H1 (cell line): Measurements from ENCODE around the gene IL10RA. TPM values are rescaled to one million over a fixed set of nuclear protein-coding genes. Genes with fewer than 3 reads are reported as not detected.

Experiments used
- CTCF ChIA-PET: fragments of 300-600 bp; sonication (Branson Sonifier 250); formaldehyde crosslinking; loops from one replicate; lab custom pipeline; 2021; ENCODE audit not compliant: partially characterized antibody; lab: Charles Lee
- POLR2A ChIA-PET: fragments of 300-600 bp; sonication (Branson Sonifier 250); formaldehyde crosslinking; loops from one replicate; lab custom pipeline; 2021; ENCODE audit warnings: inconsistent platforms; ENCODE audit not compliant: partially characterized antibody; lab: Charles Lee
- DNase-seq, 2 experiments: peaks; one replicate each; pipeline versions ENCODE4 v3.0.0 to v3.0.0-alpha.2; 2010 to 2022; ENCODE audit warnings: low spot score in 2 of 2, low read depth in 1 of 2, mixed read lengths in 1 of 2
- FAIRE-seq: peaks from 2 replicates; lab custom pipeline; 2011; peaks lifted over from hg19 to GRCh38; lab: Jason Lieb, UNC
- H2AFZ ChIP-seq: 2 replicates; pipeline ENCODE4 v1.8.1; 2012; ENCODE audit warnings: low read length, inconsistent platforms
- H2AK5ac ChIP-seq: 2 replicates; pipeline ENCODE4 v1.6.1; 2013; ENCODE audit warnings: low read depth, low read length
- H2BK120ac ChIP-seq: replicated peaks from 2 replicates; pipeline ENCODE3; 2013; ENCODE audit warnings: low read depth, low read length, inconsistent platforms
- H2BK12ac ChIP-seq: 2 replicates; pipeline ENCODE4 v1.6.1; 2013; ENCODE audit warnings: low read depth, low read length
- H2BK15ac ChIP-seq: 2 replicates; pipeline ENCODE4 v1.6.1; 2013; ENCODE audit warnings: low read length
- H2BK20ac ChIP-seq: 2 replicates; pipeline ENCODE4 v1.6.1; 2013; ENCODE audit warnings: low read length
- H2BK5ac ChIP-seq: 2 replicates; pipeline ENCODE4 v1.6.1; 2013; ENCODE audit warnings: low read depth, low read length
- H3K14ac ChIP-seq: 2 replicates; pipeline ENCODE4 v1.6.1; 2013; ENCODE audit warnings: inconsistent platforms; ENCODE audit not compliant: insufficient read length
- H3K18ac ChIP-seq: 2 replicates; pipeline ENCODE4 v1.6.1; 2013; ENCODE audit warnings: low read length; ENCODE audit errors: extremely low read depth
- H3K23ac ChIP-seq: 2 replicates; pipeline ENCODE4 v1.6.1; 2013; ENCODE audit warnings: inconsistent platforms; ENCODE audit not compliant: insufficient read length
- H3K23me2 ChIP-seq: 2 replicates; pipeline ENCODE4 v1.6.1; 2013; ENCODE audit warnings: low read depth, low read length
- H3K27ac ChIP-seq: 2 replicates; pipeline ENCODE4 v1.6.1; 2011; ENCODE audit warnings: low read depth, low read length, inconsistent platforms
- H3K27me3 ChIP-seq, 4 experiments: replicated peaks in 1 of 4; 1 replicate in 1 of 4; 2 replicates in 3 of 4; pipeline versions ENCODE4 v1.6.1 to v1.8.1; 2011 to 2013; ENCODE audit warnings: low read length in 3 of 4, mild to moderate bottlenecking in 3 of 4, inconsistent platforms in 2 of 4, mixed read lengths in 2 of 4, moderate library complexity in 1 of 4; ENCODE audit not compliant: control insufficient read depth in 3 of 4, insufficient read depth in 3 of 4; ENCODE audit errors: extremely low read depth in 1 of 4
- H3K36me3 ChIP-seq, 4 experiments: 2 replicates each; pipeline versions ENCODE4 v1.6.1 to v1.8.1; 2011 to 2013; ENCODE audit warnings: mild to moderate bottlenecking in 4 of 4, low read length in 3 of 4, moderate library complexity in 2 of 4, control low read depth in 1 of 4, inconsistent platforms in 1 of 4; ENCODE audit not compliant: insufficient read depth in 4 of 4, control insufficient read depth in 2 of 4
- H3K4ac ChIP-seq: replicated peaks from 2 replicates; pipeline ENCODE3; 2013; ENCODE audit warnings: low read length, low read depth, mixed read lengths, inconsistent platforms; ENCODE audit not compliant: insufficient read length
- H3K4me1 ChIP-seq, 4 experiments: replicated peaks in 1 of 4; 1 replicate in 1 of 4; 2 replicates in 3 of 4; pipeline versions ENCODE4 v1.6.1 to v1.8.1; 2011 to 2013; ENCODE audit warnings: low read length in 3 of 4, inconsistent platforms in 2 of 4, mixed read lengths in 1 of 4; ENCODE audit not compliant: insufficient read depth in 4 of 4, control insufficient read depth in 3 of 4
- H3K4me2 ChIP-seq, 2 experiments: 2 replicates each; pipeline versions ENCODE4 v1.6.1 to v1.8.1; 2011 to 2013; ENCODE audit warnings: low read depth in 2 of 2, low read length in 2 of 2, control low read depth in 1 of 2, inconsistent platforms in 1 of 2, mild to moderate bottlenecking in 1 of 2; ENCODE audit not compliant: insufficient read depth in 1 of 2
- H3K4me3 ChIP-seq, 4 experiments: fragments of 200-600, 300-600 bp in 1 of 4; sonication (generic), shearing (Covaris generic), sonication (Bioruptor Twin) in 1 of 4; 2 replicates each; pipeline versions ENCODE4 v1.5.1 to v1.8.1; 2011 to 2016; ENCODE audit warnings: low read length in 4 of 4, low read depth in 3 of 4, control low read depth in 2 of 4, inconsistent platforms in 2 of 4, mild to moderate bottlenecking in 2 of 4, mixed read lengths in 1 of 4, moderate library complexity in 1 of 4; ENCODE audit not compliant: insufficient read depth in 2 of 4; ENCODE audit errors: extremely low read depth in 1 of 4
- H3K56ac ChIP-seq: replicated peaks from 2 replicates; pipeline ENCODE3; 2013; ENCODE audit warnings: low read depth, mild to moderate bottlenecking, mixed read lengths, low read length, inconsistent platforms; ENCODE audit not compliant: insufficient read length
- H3K79me1 ChIP-seq: 2 replicates; pipeline ENCODE4 v1.6.1; 2013; ENCODE audit warnings: low read depth, low read length, control low read depth
- H3K79me2 ChIP-seq, 2 experiments: 2 replicates each; pipeline versions ENCODE4 v1.6.1 to v1.8.1; 2012 to 2013; ENCODE audit warnings: low read length in 2 of 2, mild to moderate bottlenecking in 2 of 2, inconsistent platforms in 1 of 2; ENCODE audit not compliant: insufficient read depth in 2 of 2, control insufficient read depth in 1 of 2
- H3K9ac ChIP-seq, 4 experiments: replicated peaks in 1 of 4; 1 replicate in 1 of 4; 2 replicates in 3 of 4; pipeline versions ENCODE4 v1.6.1 to v1.8.1; 2011 to 2013; ENCODE audit warnings: low read depth in 3 of 4, low read length in 3 of 4, control low read depth in 2 of 4, mild to moderate bottlenecking in 2 of 4, moderate library complexity in 2 of 4, inconsistent platforms in 1 of 4; ENCODE audit errors: extremely low read depth in 1 of 4
- H3K9me3 ChIP-seq, 2 experiments: 2 replicates each; pipeline versions ENCODE4 v1.6.1 to v1.8.1; 2012 to 2013; ENCODE audit warnings: mild to moderate bottlenecking in 2 of 2, moderate library complexity in 2 of 2, control low read depth in 1 of 2, inconsistent platforms in 1 of 2, low read depth in 1 of 2, low read length in 1 of 2, mixed read lengths in 1 of 2; ENCODE audit not compliant: insufficient read depth in 2 of 2
- H4K20me1 ChIP-seq, 2 experiments: replicated peaks in 1 of 2; 2 replicates each; pipeline versions ENCODE3 to v1.8.1; 2011 to 2013; ENCODE audit warnings: inconsistent platforms in 2 of 2, low read length in 2 of 2, mild to moderate bottlenecking in 1 of 2; ENCODE audit not compliant: insufficient read depth in 2 of 2, control insufficient read depth in 1 of 2
- H4K5ac ChIP-seq: 2 replicates; pipeline ENCODE4 v1.6.1; 2013; ENCODE audit warnings: low read length, low read depth, mixed read lengths, inconsistent platforms; ENCODE audit not compliant: insufficient read length
- H4K8ac ChIP-seq: 2 replicates; pipeline ENCODE4 v1.8.0; 2013; ENCODE audit warnings: mild to moderate bottlenecking, moderate library complexity, low read length, inconsistent platforms; ENCODE audit not compliant: insufficient read depth; ENCODE audit errors: extremely low read depth
- H4K91ac ChIP-seq: replicated peaks from 2 replicates; pipeline ENCODE3; 2013; ENCODE audit warnings: low read length, mixed read lengths, inconsistent platforms; ENCODE audit not compliant: insufficient read length
- BACH1 ChIP-seq: IDR thresholded peaks from 2 replicates; pipeline ENCODE4 v1.6.1; 2012; ENCODE audit warnings: low read length, improper control_type of control experiment
- JUN ChIP-seq: IDR thresholded peaks from 2 replicates; pipeline ENCODE4 v1.6.1; 2011; ENCODE audit warnings: low read depth, mild to moderate bottlenecking, improper control_type of control experiment, low read length
- KDM4A ChIP-seq: IDR thresholded peaks from one replicate; pipeline ENCODE4 v1.7.1; 2012; ENCODE audit warnings: low read depth, mild to moderate bottlenecking, moderate library complexity, low read length, inconsistent platforms; ENCODE audit not compliant: severe bottlenecking
- MAX ChIP-seq: IDR thresholded peaks from 2 replicates; pipeline ENCODE4 v1.6.1; 2012; ENCODE audit warnings: inconsistent platforms
- RBBP5 ChIP-seq: IDR thresholded peaks from 2 replicates; pipeline ENCODE4 v1.7.1; 2012; ENCODE audit warnings: low read depth, mild to moderate bottlenecking, inconsistent platforms, low read length, moderate library complexity, borderline replicate concordance
- RFX5 ChIP-seq: IDR thresholded peaks from 2 replicates; pipeline ENCODE4 v1.6.1; 2011; ENCODE audit warnings: low read depth, low read length, improper control_type of control experiment, borderline replicate concordance
- RNF2 ChIP-seq: fragments of 200-900, 300-1000 bp; sonication (generic); IDR thresholded peaks from 2 replicates; pipeline ENCODE4 v1.7.1; 2016; ENCODE audit warnings: borderline replicate concordance, low read depth, mild to moderate bottlenecking, antibody characterized with exemption, low read length; ENCODE audit not compliant: poor library complexity, severe bottlenecking; ENCODE audit errors: missing control alignments
- RXRA ChIP-seq: IDR thresholded peaks from 2 replicates; pipeline ENCODE4 v1.6.1; 2011; ENCODE audit warnings: low read depth, mild to moderate bottlenecking, low read length, moderate library complexity; ENCODE audit not compliant: insufficient read depth
- SIX5 ChIP-seq: IDR thresholded peaks from 2 replicates; pipeline ENCODE4 v1.6.1; 2011; ENCODE audit warnings: mild to moderate bottlenecking, low read depth, low read length
- SP2 ChIP-seq: IDR thresholded peaks from 2 replicates; pipeline ENCODE4 v1.6.1; 2012; ENCODE audit warnings: mild to moderate bottlenecking, low read length, inconsistent platforms
- YY1 ChIP-seq: IDR thresholded peaks from 2 replicates; pipeline ENCODE4 v1.6.1; 2011; ENCODE audit warnings: low read depth, mild to moderate bottlenecking, low read length
- WGBS, 2 experiments: shearing (Covaris generic) in 1 of 2; methylation state at CpG; one replicate each; pipeline versions ENCODE4 v1.1.6 to v1.1.7; 2013 to 2015; ENCODE audit warnings: low lambda C conversion rate in 2 of 2, mixed read lengths in 2 of 2, inconsistent platforms in 1 of 2, low coverage in 1 of 2, missing lambda C conversion rate in 1 of 2; ENCODE audit not compliant: insufficient replicate concordance in 2 of 2, insufficient coverage in 1 of 2, insufficient read length in 1 of 2; ENCODE audit errors: extremely low coverage in 1 of 2, missing lambda C conversion rate in 1 of 2; 5-methylcytosine and 5-hydroxymethylcytosine counted together
- polyA plus RNA-seq, 7 experiments: library from polyadenylated mRNA; depleted of rRNA in 3 of 7; stranded (reverse) in 5 of 7; unstranded in 2 of 7; fragments of >200 nt in 5 of 7; fragments of 200-250 nt in 2 of 7; gene quantifications; 1 replicate in 5 of 7; 2 replicates in 1 of 7; 4 replicates in 1 of 7; pipeline versions ENCODE4 v1.2.1 to v1.2.3, GENCODE V29; 2011 to 2013; ENCODE audit warnings: missing spikeins in 2 of 7, mixed read lengths in 2 of 7
- total RNA-seq: library from RNA; stranded (reverse); fragmentation: NEBNext Ultra II Directional; extraction: Animal tissue kit (Norgen Biotek cat#: 25700); gene quantifications from 2 replicates; pipeline ENCODE4 v1.2.1, GENCODE V29; 2021

The IL10RA gene
- total and polyA plus RNA-seq, 2 of the 8 experiments (the other 6 are each of a cell fraction or from before 2014, with no cell fraction given) = 0.05 to 0.11 TPM

GRCh38 chr11:118007040-118007439 is 20.8 kb downstream of the IL10RA start:
- WGBS, 2 experiments = 85% methylated on average over 5 of the region's 5 CpGs; no CpG with 5 or more reads in 1 of the 2 experiments
- DNase-seq (peak in 1 of 2 experiments; percentile 6), FAIRE-seq (no peak)
- no peaks in the 10 kb centered on the region for H3K79me1 ChIP-seq
- no peaks in the 10 kb centered on the region for H3K23me2 ChIP-seq
- no peak overlapping the region for H3K23ac ChIP-seq
- no peaks in the 10 kb centered on the region; a peak in 2 of 7 replicates for H3K4me1 ChIP-seq
- H3K4me3 ChIP-seq = no peak overlapping the region
- no peak overlapping the region for H3K4ac ChIP-seq
- H3K14ac ChIP-seq = no peak overlapping the region
- H2BK15ac ChIP-seq = no peak overlapping the region
- H2BK5ac ChIP-seq = no peak overlapping the region
- H3K36me3 ChIP-seq = no peaks in the 10 kb centered on the region
- H2BK120ac ChIP-seq = no peak overlapping the region
- H3K9me3 ChIP-seq = no peaks in the 10 kb centered on the region
- H3K27ac ChIP-seq = no peak overlapping the region
- no peak overlapping the region for H2AK5ac ChIP-seq
- H4K8ac ChIP-seq = no peak overlapping the region
- H4K5ac ChIP-seq = no peak overlapping the region
- H2AFZ ChIP-seq = no peak overlapping the region
- TF ChIP-seq YY1 = no peak
- TF ChIP-seq KDM4A = no peak
- no peak for TF ChIP-seq BACH1
- TF ChIP-seq RBBP5 = no peak
- TF ChIP-seq JUN = no peak
- no peak for TF ChIP-seq SIX5
- TF ChIP-seq SP2 = no peak
- no peak for TF ChIP-seq RNF2
- no peak for TF ChIP-seq RXRA
- no peak for TF ChIP-seq RFX5
- no peak for TF ChIP-seq MAX
- H3K27me3 ChIP-seq = no peaks in the 10 kb centered on the region
- no peaks in the 10 kb centered on the region for H4K20me1 ChIP-seq
- H2BK12ac ChIP-seq = no peak overlapping the region
- H3K79me2 ChIP-seq = no peaks in the 10 kb centered on the region; a peak in 1 of 4 replicates
- H4K91ac ChIP-seq = no peak overlapping the region
- POLR2A ChIA-PET = interaction anchor here (1.5 kb wide), 1 partner anchor 11 kb away, joined by 3 read pairs; no protein-coding TSS in a partner anchor
- no peak overlapping the region for H3K18ac ChIP-seq
- no peak overlapping the region for H3K56ac ChIP-seq
- H2BK20ac ChIP-seq = no peak overlapping the region
- H3K4me2 ChIP-seq = no peak overlapping the region
- CTCF ChIA-PET = interaction anchor here (0.7 to 1.5 kb wide), 5 partner anchors 8 to 200 kb away, joined by 3 to 7 read pairs (median 3); no protein-coding TSS in a partner anchor
- H3K9ac ChIP-seq = no peak overlapping the region
